ENCODE results near the gene LY9.

Gene LY9, protein sequence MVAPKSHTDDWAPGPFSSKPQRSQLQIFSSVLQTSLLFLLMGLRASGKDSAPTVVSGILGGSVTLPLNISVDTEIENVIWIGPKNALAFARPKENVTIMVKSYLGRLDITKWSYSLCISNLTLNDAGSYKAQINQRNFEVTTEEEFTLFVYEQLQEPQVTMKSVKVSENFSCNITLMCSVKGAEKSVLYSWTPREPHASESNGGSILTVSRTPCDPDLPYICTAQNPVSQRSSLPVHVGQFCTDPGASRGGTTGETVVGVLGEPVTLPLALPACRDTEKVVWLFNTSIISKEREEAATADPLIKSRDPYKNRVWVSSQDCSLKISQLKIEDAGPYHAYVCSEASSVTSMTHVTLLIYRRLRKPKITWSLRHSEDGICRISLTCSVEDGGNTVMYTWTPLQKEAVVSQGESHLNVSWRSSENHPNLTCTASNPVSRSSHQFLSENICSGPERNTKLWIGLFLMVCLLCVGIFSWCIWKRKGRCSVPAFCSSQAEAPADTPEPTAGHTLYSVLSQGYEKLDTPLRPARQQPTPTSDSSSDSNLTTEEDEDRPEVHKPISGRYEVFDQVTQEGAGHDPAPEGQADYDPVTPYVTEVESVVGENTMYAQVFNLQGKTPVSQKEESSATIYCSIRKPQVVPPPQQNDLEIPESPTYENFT

DNA sequence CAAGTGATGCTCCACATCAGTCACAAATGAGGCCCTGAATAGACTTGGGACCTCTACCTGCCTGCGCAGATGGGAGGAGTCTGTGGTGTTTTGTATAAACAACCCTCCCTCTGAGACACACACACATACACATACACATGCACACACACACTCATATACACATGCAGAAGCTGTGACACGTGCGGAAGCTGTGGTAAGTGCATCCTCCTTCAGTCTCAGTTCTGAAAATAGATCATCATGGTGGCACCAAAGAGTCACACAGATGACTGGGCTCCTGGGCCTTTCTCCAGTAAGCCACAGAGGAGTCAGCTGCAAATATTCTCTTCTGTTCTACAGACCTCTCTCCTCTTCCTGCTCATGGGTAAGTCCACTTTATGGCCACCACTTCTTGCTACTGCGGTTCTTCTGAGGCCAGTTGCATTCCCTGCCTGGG is at the start of gene LY9:
Gene LY9, plus strand, starts transcription at position 224 of the 433 bp plus-strand sequence. Its CDS starts 14 bp downstream, at position 238.
- no peak for DNase-seq

DNA sequence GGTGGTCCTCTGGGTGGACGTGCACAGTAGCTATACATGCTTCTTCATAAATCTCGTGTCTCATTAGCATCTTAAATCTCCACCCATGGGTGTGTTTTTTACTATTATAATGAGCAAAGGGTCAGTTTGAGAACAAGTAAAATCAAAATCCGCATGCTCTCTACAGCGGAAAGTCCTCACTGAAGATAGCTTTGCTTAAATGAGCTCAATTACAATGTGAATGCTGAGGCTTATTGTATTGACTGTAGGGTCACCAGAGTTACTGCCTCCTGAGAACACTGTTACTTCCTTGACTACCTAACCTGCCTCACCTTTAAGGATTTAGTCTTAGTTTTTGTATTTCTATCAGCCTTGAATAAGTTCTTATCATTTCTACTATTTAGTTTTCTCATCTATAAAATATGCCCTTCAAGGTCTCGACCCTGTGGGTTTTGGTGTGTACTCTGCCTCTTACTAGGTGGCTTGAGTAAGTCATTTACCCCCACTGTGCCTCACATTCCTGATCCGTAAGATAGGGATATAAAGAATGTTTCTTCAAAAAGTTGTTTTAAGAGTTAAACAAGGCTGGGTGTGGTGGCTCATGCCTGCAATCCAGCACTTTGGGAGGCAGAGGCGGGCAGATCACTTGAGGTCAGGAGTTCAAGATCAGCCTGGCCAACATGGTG is 49.0 kb upstream of the LY9 start:
- no peak for DNase-seq

DNA sequence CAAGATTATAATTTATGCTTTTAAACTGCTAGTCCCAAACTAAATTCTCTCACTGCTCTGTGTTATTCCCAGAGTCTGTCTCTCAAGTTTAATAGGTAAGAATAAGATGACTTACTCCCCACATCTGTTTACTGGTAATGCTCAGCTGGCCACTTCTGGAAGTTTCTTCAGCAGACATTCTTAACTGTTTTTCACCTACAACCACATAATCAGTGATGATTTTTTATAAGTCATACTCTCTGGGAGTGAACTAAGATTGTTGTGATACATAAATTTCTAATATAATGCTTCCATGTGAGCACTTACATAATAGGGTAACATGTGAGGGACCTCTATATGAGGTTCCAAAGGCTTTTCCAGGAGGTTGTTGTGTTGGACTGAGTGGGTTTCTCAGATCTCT is 48.3 kb upstream of the LY9 start:
- no peak for DNase-seq

DNA sequence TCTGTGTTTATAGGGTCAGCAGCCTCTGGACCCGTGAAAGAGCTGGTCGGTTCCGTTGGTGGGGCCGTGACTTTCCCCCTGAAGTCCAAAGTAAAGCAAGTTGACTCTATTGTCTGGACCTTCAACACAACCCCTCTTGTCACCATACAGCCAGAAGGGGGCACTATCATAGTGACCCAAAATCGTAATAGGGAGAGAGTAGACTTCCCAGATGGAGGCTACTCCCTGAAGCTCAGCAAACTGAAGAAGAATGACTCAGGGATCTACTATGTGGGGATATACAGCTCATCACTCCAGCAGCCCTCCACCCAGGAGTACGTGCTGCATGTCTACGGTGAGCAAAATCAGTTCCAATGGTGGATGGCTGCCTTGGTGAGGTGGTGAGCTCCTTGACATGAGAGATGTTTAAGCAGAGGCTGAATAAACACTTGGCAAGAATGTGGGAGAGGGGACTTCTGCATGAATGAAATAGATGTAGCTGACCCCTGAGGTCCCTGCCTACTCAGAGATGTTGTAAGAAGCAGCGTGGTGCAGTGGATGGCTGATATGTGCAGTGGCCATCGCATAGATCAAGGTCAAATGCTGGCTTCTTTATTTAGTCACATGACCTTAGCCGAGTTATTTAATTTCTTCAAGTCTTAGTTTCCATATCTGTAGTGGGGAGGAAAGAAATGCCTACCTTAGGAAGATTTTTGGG is 47.6 kb upstream of the LY9 start:
- no peak for DNase-seq

DNA sequence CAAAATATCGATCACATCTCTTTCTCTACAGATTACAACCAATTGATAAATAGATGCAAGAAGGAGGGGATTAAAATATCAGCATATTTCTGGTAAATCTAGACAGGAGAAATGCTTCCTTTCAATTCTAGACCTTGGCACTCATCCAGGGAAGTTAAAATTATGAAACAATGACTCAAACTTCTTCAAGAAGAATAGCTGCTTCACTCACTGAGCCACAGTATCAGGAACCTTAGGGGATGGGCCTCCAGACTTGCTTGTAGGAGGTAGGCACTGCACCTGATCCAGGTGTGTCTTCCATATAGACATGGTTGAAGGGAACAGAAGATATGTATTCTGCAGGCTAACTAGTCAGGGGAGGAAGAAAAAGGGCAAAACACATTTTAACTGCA is 47.1 kb upstream of the LY9 start:
- DNase-seq = no peak

DNA sequence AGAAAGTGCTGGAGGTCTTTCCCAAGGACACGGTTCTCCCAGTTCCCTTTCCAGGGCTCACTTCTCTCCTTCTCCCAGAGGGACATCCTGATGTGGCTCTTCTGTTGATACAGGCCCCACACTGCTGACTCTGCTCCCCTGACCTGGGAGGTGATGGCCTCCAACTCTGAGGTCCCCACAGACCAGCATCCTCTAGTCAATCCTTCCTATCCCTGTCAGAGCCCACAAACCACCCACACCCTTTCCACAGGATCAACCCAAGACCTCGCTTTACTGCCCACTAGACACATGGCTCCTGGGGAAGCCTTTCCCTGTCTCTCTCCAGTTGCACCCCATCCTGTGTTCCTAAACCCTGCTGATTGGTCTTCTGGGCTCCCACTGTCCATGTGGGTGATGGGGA is 45.4 kb upstream of the LY9 start:
- DNase-seq = no peak

DNA sequence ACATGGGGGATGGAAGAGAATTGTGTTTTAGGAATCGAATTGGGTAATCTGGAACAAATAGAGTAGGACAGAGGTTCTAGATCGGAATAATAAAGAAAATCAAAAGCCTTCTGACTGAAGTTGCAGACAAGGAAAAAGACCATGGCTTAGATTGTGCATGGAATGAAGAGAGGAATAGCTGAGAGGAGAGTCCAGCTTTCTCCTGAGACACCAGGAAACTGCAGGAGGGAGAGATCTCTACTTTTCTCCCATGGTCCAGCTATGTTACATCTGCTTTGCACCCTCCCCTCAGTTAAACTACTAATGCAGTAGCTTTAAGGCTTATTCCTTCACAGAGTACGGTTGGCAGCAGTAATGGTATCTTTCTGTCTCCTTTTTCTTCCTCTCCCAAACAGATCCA is 43.6 kb upstream of the LY9 start:
- DNase-seq = no peak

DNA sequence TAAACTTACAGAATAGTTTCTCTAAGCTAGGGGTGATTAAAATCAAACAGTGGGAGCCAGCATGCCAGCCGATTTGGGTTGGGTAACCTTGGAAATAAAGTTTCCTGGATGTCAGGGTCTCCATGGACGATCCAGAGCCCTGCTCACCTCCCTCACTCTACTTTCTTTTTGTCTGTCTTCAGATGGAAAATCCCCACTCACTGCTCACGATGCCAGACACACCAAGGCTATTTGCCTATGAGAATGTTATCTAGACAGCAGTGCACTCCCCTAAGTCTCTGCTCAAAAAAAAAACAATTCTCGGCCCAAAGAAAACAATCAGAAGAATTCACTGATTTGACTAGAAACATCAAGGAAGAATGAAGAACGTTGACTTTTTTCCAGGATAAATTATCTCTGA is 43.0 kb upstream of the LY9 start:
- no peak for DNase-seq

DNA sequence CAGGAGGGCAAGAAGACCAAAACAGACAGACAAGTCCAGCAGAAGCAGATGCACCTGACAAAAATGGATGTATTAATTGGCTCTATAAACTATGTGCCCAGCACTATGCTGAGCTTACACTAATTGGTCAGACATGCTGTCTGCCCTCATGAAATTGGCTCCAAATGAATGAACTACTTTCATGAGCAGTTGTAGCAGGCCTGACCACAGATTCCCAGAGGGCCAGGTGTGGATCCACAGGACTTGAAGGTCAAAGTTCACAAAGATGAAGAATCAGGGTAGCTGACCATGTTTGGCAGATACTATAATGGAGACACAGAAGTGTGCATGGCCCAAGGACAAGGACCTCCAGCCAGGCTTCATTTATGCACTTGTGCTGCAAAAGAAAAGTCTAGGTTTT is 42.4 kb upstream of the LY9 start:
- DNase-seq = no peak

DNA sequence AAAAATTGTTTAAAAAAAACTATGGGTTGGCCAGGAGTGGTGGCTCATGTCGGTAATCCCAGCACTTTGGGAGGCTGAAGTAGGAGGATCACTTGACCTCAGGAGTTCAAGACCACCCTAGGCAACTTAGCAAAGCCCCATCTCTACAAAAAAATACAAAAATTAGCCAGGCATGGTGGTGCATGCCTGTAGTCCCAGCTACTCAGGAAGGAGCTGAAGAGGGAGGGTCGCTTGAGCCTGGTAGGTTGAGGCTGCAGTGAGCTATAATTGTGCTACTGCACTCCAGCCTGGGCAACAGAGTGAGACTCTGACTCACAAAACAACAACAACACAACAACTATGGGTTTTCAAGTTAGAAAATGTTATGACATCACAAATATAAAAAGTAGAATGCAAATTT is 40.5 kb upstream of the LY9 start:
- no peak for DNase-seq

DNA sequence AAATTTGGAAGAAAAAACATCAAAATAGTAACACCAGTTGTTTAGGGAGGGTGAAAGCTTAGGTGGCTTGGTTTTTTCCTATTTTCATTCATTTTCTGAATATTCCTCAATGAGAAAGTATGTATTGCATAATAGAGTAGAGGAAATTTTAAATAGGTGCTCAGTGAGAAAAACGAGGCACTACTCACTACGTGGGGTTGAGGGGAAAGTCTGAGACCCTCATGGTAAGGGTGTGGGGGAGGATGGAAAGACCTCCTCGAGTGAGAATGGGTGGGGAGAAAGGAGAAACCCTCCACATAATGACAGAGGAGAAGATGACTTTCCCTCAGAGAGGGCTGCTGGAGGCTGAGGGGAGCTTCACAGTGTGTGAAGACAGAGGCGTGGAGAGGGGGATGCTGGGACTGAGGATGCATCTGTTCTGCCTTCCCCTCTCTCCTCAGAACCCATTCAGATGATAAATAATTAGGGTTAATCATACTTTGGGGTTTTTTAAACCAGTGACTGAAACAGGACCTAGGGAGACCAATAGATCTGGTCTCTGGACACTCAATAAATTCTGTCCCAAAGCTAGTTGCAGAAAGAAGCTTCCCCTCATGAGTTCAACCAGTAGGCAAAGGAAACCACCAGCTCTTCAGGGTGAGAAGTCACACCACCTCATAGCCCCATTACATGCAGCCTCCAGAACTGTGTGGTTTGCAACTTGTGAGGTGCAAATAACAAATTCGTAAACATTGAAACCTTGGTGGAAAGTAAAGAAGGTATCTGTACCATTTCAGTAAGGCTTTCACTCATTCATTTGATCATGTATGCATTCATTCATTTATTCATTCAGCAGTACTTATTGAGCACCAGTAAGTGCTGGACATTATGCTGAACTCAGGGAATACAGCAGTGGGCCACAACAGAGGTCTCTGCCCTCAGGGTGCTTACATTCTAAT is 39.8 kb upstream of the LY9 start:
- no peak for DNase-seq

DNA sequence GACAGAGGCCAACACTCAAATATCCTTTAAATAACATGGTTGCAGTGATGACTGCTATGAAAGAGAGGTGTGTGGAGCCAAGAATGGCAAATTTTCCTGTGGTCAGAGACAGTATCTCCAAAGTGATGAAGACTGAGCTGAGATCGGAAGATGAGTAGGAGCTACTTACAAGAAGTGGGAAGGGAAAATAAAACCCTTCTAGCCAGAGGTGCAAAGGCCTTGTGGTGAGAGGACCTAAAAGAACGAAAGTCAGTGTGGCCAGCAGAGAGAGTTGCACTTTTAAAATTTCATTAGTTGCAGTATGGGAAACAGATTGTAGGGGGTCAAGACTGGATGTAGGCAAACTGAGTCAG is 39.1 kb upstream of the LY9 start:
- DNase-seq = no peak

DNA sequence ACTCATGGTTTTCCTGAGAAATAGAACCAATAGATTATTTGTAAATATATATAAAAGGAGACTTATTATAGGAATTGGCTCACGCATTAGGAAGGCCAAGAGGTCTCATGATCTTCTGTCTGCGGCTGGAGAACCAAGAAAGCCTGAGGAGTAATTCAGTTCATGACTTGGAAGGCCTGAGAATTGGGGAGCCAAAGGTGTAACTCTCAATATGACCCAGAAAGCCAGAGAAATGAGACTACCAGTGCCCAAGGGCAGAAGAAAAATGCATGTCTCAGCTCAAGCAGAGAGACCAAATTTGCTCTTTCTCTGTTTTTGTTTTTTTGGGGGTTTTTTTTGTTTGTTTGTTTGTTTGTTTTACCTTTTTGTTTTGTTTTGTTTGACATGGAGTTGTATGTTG is 37.5 kb upstream of the LY9 start:
- no peak for DNase-seq

DNA sequence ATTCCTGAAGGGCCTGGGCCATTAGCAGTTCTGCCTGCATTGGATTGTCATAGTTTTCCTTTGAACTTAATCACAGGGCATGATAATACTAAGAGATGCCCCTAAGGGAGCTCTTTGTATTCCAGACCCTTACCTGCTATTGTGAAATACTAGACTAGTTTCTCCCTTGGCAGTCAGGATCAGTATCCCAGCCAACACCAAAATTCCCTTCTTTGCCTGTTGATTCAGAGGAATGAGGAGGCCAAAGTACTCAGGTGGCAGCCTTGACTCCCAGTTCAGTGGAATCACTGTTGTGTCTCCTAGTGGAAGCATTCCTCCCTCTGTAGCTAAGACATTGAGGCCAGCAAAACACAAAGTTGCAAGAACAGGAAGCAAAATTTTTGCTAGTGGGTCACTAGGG is 36.2 kb upstream of the LY9 start:
- DNase-seq = no peak

DNA sequence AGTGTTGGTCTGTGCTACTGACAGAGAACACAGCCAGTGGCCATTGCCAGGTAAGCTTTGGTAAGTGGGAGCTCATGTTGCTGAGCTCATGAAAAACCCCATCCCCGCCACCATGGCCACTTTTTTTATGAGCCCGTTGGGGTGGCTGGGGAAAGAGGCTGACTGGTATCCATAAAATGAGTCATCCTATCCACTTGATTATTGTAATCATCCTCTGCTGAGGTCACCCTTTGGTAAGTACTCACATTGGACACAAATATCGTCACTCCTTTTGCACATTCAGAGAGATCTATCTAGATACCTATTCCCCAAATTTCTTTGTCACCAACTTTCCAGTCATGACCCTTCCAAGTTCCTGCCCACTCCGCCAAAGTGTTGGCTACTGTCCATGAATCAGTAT is 34.9 kb upstream of the LY9 start:
- DNase-seq = no peak

DNA sequence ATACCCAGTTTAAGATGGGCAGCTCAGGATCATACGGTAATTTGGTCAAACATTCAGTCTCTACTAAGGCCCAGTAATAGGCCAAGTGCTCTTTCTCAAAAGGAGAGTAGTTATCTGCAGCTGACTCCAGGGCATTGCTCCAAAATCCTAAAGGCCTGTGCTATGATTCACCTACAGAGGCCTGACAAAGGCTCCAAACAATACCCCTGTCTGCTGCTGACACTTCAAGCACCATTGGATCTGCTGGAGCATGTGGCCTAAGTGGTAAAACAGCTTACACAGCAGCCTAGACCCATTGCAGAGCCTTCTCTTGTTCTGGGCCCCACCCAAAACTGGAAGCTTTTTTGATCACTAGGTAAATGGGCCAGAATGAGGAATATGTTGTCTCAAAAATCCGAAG is 34.1 kb upstream of the LY9 start:
- no peak for DNase-seq

DNA sequence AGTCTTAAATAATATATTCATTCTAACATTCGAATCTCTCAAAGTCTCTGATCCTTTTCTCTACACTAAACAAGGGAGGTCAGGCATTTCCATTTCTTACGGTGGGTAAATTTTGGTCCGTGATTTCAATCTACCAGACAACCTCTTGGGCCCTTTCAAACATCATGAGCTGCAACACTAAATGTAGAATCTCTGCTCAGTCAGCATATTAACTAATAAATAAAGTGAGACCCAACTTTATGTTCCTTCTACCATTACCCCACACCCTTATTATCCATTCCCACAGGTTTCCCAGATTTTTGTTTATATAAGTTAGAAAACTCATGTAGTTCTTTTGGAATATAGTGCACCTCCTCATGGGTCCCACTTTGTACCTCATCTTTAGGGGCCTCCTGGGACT is 32.0 kb upstream of the LY9 start:
- DNase-seq = no peak

DNA sequence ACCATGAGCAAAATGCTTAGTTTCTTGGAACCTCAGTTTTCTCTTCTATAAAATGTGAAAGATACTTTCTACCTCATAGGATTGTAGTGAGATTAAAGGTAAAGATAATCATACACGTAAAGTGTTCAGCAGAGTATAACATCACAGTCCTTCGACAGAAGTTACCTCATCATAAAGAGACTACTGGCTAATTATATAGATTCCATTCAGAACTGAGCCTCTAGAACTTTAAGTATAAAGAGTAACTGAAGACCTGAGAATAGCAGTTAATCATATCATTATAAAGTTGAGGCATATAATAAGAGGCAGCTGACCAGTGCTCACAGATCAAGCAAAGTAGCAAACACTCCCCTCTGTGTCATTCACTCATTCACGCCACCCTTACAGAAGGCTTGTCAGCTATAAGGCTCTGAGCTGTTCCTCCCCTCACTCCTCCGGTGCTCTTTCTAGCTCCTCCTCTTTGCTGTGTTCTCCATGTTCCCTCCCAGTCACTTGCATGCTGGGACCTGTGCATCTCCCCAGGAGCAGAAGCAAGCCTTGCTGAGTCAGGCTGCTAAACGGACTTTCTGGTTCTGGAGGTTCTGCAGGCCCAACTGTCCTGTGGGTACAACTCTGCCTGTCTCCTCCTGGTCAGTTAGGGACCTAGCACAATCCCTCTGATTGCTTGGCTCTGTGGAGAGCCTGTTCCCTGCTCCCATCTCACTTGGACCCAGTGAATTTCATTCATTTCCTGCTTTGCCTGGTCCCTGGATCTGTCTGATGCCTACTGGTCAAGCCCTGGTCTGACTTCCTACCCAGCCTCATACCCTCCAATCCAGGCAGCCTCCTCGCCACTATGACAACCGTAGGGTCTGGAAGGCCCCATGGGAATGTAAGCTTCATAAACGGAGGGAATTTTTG is 28.3 kb upstream of the LY9 start:
- DNase-seq = no peak

DNA sequence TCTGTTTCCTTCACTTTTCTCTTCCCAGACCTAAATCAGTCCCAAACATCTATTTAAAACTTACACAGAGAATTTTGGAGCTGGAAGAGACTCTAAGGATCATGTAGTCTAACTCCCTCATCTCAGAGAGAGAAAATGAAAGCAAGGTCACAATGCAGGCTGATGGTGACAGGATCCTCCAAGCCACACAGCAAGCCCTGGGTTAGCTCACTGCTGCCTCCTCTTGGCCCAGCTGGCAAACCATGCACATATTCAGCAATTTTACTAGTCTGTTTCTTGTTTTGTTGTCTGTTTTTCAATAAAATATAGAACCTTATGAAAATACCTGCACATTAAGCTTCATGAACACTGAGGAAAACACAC is 27.7 kb upstream of the LY9 start:
- no peak for DNase-seq

DNA sequence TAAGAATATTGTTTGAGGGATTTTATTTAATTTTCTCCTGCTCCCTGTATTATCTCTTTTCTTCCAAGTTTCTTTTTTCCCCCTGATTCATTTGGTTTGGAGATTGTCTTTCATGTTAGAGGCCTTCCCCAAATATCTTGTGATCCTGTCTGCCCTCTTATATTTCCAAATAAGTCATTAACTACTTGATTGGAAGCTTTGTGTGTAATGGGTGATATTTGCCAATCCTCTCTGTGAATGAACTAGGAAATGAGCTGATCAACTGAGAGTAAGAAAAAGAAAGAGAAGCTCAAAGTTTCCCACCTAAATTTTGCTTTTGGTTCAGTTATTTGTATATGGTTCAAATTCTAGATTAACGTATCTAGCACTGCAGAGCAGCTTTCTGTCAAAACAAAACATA is 23.6 kb upstream of the LY9 start:
- no peak for DNase-seq

DNA sequence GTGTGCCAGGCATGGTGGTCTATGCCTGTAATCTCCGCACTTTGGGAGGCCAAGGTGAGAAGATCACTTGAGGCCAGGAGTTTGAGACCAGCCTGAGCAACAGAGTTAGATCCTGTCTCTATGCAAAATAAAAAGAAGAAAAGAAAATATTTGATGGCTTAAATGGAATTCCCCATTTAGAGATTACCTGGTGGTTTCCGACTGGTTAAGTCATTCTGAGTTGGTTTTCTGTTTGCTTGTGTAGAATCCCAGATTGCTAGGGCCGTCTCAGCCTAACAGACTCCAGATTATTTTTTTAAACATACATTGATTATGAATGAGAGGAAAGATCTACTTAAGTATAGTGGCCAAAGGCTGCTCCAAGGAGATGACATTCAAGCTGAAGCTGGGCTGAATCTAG is 22.9 kb upstream of the LY9 start:
- no peak for DNase-seq
